Right ventricle myocardium inferior (tissue), 1 donor: Measurements from ENCODE around the gene PXDN. TPM values are rescaled to one million over a fixed set of nuclear protein-coding genes. Genes with fewer than 3 reads are reported as not detected.
A peak's percentile ranks its signal among the peaks of the same experiment; 100 is the strongest.

Source experiments
- ATAC-seq: fragments of 200-7000 bp; cut with Tn5 transposase; one replicate; pipeline ENCODE4 v1.9.1; 2020; ENCODE audit warnings: mild to moderate bottlenecking, moderate library complexity
- DNase-seq: peaks from one replicate; pipeline ENCODE4 v3.0.0; 2021; ENCODE audit errors: missing footprints
- intact Hi-C: fragments of 100-400 bp; cut with DNase I; formaldehyde crosslinking; loops from one replicate; pipeline ENCODE4 v1.11.0; 2022
- total RNA-seq: library from RNA; stranded (reverse); fragmentation: NEBNext Ultra II Directional; extraction: Animal tissue kit (Norgen Biotek cat#: 25700); gene quantifications from one replicate; pipeline ENCODE4 v1.2.1, GENCODE V29; 2021
- donor health status: DM: no; HTN: yes; CAD: no; lungs with severe emphysema.

PXDN gene
- total RNA-seq, 1 donor from 2014 or later, result 19.7 TPM

DNA sequence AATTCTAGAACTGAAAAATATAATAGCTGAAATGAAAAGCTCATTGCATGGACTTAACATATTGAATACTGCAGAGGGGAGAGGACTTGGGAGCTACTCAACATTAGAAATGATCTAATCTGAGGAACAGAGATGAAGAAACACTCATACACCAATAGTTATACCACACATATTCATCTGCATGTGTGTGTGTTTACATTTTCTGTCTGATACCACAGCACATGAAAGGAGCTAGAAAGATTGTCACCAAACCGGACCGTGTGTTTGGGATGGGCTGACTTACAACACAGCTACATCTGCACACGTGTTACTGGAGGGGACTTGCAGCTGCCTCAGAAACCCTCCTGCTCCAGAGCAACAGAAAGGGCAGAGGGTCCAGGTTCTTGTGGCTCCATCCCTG, 47.8 kb downstream of the PXDN start:
- no peak for ATAC-seq
- no peak for DNase-seq
- intact Hi-C loops, result no loop called here

- intact Hi-C loops, result no loop called here
- DNase-seq (no peak), ATAC-seq (no peak)
These were observed 49.7 kb downstream of the PXDN start for GRCh38 chr2:1694371-1695271.

DNA sequence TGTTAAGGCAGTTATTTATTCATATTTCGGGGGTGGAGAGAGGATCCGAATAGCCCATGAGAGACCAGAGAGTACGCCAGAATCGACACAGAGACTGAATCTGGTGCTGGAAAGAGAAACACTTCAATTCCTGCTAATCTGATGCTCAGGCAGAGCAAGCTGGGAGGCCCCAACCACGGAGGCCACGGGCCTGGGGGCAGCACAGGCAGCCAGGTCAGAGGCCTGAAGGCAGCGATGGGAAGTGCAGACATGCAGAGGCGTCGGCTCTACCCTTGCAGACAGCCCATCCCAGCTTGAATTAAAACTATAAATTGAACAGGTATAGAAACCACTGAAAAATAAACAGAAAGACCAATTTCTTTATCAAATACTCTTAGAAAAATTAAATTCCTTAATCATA, 50.6 kb downstream of the PXDN start:
- no peak for ATAC-seq
- no peak for DNase-seq
- intact Hi-C loops, result no loop called here

- intact Hi-C loops, result no loop called here
- ATAC-seq, result no peak
These were observed 52.0 kb downstream of the PXDN start for GRCh38 chr2:1692342-1692741.

GRCh38 chr2:1691366-1691765, 52.9 kb downstream of the PXDN start:
- ATAC-seq (no peak), DNase-seq (no peak)
- intact Hi-C loops, result no loop called here

More at GRCh38 chr2:1692342-1692741, 52.0 kb downstream of the PXDN start:
- no peak for DNase-seq

- no peak for ATAC-seq
- intact Hi-C loops, result no loop called here
- DNase-seq, result no peak
These were observed 54.1 kb downstream of the PXDN start for GRCh38 chr2:1690056-1690775.

DNA sequence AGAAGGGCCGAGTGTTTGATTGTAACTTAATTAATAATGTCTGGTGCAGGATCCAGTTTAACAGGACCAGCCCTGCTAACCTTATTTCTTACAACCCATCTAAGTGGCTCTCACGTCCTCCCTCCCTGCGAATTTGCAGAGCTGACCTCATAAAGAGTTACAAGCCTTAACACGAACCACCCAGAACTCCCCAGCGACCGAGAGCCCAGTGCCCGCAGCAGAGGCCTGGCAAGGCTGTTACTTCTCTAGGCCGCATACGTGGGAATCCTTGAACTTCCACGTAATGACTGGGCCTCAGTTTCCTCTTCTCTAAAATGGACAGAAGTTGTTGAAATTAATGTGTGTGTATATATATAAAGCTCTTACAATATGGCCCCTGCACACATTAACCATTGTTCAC, 55.5 kb downstream of the PXDN start:
- no peak for ATAC-seq
- DNase-seq, result no peak
- intact Hi-C loops, result no loop called here

DNA sequence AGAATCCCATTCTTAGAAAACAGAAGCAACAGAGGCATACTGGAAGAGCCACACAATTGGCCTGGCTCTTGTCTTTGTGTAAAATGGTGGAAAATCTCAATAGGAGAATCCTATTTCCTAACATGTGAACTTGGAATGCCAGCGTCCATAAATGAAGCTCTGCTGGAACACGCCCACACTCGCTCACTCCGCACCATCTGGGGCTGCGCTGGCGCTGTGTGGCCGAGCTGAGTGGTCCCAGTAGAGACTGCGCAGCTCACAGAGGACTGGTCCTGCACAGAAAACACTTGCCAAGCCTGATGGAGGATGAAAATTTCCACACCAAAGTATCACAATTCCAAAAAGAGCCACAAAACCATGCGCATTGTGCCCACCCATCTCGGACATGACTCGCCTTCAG, 56.2 kb downstream of the PXDN start:
- ATAC-seq (no peak), DNase-seq (no peak)
- intact Hi-C loops, result no loop called here

DNA sequence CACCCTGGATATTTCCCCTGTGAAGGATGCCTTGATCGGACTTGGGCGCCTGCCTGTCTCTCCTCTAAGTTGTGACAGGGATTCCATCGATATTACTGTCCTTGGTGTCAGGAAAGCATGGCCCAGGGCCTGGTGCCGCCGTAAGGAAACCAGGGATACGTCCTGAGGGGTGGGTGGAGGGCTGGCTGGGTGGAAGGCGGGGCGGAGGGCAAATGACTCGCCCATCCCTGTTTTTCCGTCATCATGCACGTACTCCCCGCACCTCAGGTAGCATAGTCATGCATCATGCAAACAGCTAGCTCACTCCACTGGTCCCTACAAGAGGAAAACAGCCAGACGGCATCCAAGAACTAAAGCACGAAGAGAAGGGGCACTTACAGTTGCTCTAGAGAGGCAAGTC, 57.1 kb downstream of the PXDN start:
- ATAC-seq (no peak), DNase-seq (no peak)

GRCh38 chr2:1686784-1687105, 57.6 kb downstream of the PXDN start:
- ATAC-seq, result no peak

More for the DNA sequence above, 57.1 kb downstream of the PXDN start:
- intact Hi-C loops, result no loop called here

DNA sequence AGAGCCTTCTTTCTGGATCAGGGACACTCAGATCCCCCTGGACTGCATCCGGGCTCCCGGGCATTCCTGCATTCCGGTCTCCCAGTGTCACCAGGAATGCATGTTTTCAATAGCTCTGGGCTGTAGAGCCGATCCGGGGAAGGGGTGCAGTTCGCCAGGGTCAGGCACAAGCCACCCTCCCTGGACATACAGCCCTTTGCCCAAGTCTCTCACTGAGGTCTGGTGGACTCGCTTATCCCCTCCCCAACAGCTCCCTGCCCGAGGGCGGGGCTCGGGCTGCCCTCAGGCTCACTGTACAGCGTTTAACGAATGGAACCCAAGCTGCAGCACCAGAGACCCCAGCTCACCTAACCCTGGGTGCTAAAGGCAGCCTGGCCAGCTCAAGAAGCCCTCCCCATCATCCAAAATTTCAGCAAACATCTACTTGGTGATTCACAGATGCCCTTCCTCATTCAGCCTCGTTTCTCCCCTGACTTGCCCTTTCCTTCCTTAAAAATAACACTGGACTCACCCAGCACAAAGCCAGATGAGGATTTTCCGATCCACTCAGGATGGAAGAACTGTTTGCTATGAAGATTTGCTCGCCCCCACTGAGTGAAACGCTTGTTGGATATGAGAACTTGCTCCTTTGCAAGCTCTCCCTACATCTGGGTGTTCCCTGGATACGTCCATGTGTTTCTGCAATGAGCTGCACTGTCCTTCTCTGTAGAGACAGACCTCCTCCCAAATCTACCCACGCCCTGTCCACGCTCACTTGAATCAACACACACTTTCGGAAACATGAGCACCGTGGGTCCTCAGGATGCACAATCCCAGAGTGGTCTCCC, 58.1 kb downstream of the PXDN start:
- DNase-seq, result no peak
- intact Hi-C loops, result no loop called here
- ATAC-seq, result no peak

More at GRCh38 chr2:1686784-1687105, 57.6 kb downstream of the PXDN start:
- intact Hi-C loops, result no loop called here
- DNase-seq, result no peak

DNA sequence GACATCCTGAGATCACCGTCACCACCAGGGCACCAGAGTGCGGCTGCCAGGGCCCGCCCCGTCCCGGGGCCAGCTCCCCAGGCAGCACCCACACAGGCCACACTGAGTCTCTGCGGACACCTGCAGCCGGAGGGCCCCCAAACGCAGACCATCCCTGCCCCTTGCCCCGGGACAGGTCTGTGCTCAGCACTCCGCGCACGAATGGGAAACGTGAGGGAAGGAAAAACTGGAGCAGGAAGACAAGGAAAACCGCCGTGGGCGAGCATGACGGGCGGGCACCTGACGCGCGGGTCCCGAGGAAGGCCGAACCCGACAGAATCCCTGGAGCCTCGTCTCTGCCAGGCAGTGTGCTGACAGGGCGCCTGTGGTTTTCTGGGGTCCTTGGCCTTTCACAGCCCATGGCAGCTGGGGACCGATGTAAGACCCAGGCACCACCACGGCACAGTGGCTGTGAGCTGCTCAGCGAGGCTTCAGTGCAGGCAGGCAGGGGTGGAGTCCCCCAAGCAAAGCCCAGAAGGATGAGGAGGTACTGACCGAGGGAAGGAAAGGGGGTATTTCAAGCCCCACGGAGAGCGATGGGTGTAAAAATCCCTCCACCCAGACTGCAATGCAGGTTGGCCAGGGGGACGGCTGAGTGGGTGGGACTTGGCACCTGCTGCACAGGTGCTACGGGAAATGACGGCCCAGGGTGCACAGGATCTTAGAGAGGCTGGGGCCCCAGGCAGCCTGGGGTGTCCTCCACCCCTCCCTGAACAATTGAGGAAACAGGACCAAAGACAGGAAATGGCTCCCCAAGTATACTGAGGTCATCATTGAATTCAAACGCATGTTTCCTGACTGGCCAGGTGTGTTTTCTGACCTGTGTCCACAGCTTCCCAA, 59.0 kb downstream of the PXDN start:
- intact Hi-C loops, result no loop called here
- no peak for DNase-seq
- ATAC-seq, result no peak

DNA sequence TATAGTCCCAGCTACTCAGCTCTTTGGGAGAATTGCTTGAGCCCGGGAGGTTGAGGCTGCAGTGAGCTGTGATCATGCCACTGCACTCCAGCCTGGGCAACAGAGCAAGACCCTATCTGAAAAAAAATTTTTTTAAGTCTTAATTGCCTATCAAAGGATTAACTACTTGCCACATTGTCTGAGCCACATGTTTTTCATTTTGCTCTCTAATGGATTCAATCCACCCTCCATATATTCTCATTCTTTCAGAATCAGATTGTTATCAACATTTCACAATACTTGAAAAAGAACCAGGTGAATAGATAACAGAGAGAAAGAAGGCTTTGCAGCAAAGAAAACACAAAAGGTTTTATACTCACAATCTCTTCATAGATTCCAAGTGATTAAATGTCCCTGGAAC, 61.0 kb downstream of the PXDN start:
- intact Hi-C loops, result no loop called here
- DNase-seq (no peak), ATAC-seq (no peak)

- DNase-seq, result no peak
- no peak for ATAC-seq
- intact Hi-C loops, result no loop called here
These were observed 62.2 kb downstream of the PXDN start for GRCh38 chr2:1682181-1682440.

- peak; percentile 59 for ATAC-seq
- intact Hi-C loops, result no loop called here
- DNase-seq, result no peak
These were observed 62.8 kb downstream of the PXDN start for GRCh38 chr2:1681323-1682180.

DNA sequence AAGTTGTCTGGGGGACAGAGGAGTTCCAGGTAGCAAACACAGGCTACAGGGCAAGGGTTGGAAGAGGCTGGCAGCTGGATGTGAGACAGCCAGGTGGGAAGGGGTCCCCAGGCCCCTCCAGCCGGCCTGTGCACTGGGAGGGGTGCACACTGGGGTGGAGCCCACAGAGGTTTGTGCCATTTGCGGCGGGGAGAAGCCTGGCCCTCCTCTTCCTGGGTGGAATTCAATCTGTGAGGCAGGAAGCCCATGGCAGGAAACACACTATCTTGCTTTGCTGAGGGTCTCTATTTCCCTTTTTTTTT, 63.3 kb downstream of the PXDN start:
- intact Hi-C loops, result no loop called here
- ATAC-seq (no peak), DNase-seq (no peak)

DNA sequence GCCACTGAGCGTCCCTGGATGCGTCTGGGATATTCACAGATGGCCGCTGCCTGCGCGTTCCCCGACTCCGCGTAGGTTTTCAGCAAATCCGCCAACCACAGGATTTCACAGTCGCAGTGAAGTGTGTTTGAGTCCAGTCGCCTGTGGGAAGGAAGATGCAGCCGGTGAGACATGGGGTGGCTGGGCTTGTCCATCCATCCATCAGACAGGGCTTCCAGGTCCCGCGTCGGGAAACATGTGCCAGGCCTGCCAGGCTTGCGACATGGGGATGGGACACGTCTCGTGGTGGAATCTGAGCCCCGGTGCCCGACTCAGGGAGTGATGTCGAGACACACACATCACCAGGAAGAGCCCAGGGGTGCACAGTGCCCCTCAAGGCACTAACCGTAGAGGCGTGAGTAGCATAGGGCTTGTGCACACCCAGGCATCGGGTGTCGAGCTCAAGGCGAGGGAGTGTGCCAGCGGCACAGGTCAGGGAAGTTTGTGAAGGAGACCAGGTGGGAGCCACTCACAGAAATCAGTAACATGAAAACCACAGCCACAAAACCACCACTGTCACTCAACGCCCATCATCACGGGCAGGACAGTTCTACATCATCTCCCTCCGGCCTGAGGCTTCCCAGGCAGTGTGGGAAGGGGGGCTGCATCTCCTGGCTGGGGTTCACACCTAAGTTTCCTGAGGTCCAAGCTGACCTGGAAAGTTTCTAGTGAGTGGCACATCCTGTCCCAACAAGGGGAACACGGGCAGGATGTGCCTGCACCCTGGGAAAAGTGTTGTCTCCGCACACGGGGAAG, 63.9 kb downstream of the PXDN start:
- DNase-seq (no peak), ATAC-seq (no peak)
- intact Hi-C loops, result no loop called here
